Measurements from ENCODE around the gene WLS.

Gene WLS

DNA sequence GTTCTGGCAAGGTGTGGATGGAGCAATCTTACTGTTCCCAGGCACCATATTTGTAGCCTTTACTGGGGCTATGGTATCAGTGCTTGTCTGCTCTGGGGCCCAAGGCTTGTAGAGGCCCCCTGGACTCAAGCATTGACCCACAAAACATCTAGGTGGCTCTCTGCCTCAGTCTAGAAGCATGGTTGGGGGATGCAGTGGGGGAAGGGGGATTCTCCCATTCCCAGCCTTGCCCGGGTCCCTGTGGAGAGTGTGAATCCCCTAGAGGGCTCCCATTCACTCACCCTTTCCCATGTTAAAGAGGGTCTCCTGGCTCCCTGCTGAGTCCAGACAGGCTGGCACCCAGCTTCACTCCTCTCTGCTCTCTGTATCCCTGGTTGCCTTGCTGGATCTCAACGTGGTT is 153.7 kb downstream of the WLS start:
- DNase-seq: no peak
